ENCODE data around the gene ANXA6.

ANXA6 gene

DNA sequence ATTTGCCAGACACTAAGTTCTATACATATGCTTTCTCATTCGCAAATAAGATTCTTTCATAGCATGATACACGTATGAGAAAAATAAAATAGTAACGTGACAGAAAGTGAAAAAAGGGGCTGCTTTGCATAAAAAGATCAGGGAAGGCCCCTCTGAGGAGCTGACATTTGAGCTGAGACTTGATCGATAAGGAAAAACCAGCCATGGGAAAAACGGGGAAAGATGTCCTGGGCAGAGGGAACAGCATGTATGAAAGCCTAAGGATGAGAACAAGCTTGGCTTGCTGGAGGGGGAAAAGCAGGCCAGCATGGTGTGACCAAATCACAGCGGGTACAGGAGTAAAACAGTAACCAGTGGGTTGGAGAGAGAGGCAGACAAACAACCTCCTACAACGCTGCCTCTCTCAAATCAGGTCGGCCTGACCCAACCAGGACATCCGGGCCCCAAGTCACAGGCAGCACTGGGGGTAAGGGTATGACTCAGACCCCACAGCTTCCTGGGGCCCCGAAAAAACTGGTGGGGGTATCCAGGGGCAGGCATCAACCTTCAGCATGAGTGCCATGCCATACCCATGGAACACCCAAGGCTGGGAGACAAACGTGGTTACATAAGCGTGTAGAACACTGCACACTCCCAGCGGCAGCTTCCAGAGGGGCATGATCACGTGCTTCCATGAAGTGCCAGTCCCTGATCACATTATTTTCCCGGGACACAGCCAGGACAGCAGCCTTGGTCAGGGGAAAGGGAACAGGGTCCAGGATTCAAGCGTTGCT, 78.9 kb downstream of the ANXA6 start:
- no peak for DNase-seq

DNA sequence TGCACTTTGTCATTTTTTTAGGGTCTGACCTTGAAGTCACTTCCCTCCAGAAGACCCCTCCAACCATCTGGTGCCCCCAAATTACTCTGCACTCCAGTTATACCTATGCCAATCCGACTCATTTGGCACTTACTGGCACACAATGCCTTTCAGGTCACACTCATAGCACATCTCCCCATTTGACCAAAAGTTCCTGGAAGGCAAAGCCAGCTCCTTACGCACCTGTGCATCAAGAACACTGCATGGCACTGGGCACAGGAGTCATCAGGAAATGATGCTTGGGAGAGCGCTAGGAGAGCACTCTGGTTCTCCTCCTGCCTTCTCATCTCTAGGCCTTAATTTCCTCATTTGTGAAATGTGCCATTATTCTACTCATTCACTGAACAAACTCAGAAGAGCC, 79.6 kb downstream of the ANXA6 start:
- no peak for DNase-seq

DNA sequence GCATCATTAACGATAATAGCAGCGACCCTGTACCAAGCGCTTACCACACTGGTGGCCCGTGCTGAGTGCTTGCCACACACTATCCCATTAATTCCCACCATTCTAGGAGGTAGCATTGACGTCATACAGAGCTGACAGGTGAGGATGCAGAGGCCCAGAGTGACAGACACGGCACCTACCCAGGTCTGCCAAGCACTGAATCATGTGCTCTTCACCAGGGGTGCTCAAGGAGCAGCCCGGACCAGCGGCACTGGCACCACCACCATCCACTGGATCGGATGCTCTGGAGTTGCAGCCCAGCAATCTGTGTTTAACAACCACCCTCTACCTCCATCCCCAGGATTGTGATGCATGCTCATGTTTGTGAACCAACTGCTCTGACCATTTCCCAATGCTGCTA, 80.2 kb downstream of the ANXA6 start:
- no peak for DNase-seq

DNA sequence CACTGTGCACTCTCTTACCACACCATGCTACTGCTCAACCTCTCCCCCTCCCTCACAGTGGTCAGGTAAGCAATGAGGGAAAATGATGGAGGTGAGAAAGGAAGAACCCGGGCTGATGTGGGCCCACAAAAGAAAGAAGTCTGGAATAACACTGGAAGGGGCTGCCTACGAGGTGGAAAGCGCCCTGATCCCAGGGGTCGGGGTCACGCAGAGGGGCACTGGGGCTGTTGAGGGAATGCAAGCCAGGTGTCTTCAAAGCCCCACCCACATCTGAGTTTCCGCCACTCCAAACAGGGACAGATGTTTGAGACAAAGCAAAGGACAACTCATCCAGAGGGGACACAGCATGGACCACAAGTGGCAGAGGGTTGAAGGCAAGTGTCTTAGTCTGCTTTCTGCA, 81.0 kb downstream of the ANXA6 start:
- DNase-seq: no peak

DNA sequence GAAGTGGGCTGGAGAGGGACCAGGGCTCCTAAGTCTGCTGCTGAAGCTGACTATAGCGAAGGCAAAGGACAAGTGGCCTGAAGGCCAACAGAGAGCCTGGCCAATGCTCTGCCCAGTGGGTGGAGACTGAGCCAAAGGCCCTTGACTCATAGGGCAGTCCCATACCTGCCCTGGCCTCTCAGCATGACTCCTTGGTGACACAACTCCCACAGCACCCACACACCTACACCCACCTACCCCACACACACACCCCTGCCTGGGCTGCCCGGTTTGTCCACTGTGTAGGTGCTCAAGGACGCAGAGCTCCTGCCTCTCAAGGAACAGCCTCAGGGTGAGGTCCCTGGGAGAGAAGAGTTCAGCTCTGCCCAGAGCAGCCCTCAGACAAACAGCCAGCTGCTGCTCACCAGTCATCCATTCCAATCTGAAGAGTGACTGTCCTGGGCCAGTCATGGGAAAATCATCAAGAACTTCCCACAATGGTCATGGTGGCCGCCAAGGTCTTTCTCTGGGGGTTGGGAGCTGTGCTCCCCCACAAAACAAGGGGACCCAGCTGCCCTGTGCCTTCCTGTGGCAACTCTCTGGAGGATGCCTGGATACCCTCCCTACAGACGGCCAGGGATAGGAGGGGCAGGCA, 81.8 kb downstream of the ANXA6 start:
- no peak for DNase-seq

DNA sequence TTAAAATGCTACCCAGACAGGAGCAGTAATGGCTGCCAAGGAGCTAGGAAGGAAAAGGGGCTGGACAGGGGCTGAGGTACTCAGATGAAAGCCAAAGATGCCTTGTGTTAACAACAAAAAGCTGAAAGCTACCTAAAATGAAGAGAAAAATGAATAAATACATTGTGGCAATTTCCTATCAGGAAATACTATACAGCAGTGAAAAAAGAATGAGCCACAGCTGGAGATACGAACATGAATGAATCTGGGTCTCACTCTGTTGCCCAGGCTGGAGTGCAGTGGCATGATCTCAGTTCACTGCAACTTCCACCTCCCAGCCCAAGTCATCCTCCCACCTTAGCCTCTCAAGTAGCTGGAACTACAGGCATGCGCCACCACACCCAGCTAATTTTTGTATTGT, 83.0 kb downstream of the ANXA6 start:
- no peak for DNase-seq

DNA sequence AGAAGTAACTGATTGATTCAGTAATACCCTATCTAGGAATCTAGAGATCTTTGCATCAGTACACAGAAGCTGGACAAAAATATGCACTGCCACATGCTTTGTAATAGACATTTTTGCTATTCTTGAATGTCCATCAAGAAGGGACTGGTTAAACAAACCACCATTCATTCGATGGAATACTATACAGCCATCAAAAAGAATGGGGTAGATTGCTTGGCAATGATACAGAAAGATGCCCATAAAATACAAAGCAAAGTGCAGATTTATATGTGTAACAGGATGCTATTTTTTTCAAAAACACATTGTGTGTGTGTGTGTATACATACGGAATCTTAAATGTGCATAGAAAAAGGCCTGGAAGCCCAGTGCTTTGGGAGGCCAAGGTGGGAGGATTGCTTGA, 84.3 kb downstream of the ANXA6 start:
- DNase-seq: no peak

DNA sequence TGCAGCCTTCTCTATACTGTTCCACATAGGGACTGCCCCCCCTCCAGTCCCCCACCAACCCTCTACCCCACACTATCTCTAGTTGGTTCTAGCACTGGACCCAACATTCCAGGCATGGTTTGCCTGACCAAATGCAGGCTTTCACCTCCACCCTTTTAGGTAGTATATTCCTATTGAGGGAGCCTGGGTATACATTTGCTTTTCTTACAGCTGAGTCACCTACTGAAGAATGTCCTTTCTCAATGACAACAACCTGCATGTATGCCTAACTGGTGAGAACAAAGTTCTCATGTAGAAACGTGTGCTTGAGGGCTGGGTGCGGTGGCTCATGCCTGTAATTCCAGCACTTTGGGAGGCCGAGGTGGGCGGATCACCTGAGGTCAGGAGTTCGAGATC, 85.0 kb downstream of the ANXA6 start:
- DNase-seq: no peak

DNA sequence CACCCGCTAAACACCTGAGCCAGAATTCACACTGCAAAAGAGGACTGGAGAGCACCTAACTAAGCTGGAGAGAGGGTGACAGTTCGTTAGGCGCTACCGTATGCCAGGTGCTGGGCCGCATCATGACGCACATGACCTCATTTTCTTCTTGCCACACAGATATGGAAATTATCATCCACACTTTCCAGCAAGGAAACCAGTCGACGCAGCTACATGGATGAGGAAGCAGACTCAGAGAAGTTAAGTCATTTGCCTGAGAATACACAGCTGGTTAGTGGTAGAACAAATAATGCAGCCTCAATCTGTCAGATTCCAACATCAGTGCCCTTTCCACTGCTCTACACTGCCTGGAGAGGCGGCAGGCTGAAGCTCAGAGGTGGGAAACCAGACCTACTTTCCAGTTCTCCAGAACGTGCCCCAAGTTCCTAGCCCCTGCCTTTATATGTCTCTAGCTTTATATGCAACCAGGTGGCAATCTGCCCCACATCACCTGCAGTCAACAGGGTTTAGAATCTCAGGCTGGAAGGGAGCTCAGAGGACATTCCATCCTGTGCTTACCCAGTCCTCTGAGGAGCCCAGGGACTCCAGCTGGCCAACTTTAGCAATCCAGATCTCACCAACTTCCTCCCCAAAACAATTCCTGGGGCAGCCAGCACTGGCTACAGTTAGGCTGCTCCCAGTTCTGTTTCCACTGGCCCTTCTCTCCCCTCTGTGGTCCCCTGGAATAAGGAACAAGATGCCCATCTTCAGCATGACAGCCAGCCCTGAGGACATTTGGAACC, 85.5 kb downstream of the ANXA6 start:
- no peak for DNase-seq

DNA sequence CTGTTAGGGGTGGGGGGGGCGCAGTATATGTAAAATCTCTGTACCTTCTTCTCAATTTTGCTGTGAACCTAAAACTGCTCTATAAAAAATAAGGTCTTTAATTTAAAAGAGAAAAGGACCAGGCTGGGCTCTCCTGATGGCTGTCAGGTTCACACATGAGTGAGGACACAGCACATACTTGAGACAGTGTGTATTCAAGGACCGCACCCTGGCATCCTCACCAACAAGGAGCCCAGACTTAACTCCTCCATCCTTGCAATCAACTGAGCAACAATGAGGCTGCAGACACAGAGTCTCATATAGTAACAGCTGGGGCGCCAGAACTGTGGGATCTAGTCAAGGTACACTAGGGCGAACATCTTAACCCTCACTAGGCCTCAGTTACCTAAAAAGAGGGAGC, 86.6 kb downstream of the ANXA6 start:
- DNase-seq: no peak

DNA sequence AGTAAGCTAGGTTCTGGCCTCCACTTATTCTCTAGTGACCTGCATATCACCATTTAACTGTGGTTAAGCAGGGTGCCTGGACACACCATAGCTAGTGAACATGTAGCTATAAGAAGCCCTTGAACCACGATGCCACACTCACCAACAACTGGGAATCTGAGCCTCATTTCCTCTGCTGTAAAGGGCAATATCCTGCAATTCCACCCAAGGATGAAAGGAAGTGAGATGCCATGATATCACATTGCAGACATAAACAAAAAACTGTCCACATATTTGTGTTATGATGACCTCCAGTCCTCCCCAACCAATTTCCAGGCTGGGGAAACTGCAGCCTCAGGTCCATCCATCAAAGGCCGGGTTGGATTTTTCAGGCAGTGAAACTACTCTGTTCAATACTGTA, 87.1 kb downstream of the ANXA6 start:
- no peak for DNase-seq

DNA sequence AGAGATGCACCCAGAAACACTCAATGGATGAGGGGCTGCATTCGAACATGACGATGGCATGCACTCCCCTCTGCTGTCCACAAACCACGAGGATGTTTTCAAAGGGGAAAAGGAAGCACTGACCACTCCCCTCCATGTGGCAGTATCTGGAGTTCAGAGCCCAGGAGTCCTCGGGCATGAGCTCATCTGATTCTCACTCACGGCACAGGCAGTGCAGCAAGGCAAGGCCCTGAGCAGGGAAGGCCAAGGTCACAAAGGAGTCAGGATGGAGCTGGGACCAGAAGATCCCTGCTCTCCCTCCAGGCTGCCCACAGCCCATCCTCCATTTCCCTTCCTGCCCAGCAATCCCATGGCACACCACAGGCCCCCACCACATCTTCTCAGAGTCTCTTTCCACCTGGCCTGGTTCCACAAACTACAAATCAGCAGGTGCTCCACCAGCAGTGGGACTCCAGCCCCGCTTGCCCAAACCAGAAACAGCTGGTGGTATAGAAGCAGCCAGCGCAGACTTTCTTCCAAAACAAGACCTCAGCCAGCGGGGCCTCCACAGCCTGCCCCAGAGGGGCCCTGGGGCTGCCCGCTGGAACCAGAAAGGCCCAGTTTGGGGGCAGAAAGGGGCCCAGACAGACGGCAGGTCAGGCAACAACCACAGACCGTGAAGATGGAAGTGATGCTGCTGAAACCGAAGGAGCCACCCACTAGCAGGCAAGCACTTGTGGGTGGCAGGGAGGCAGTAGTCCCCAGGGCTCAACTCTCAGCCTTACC, 89.0 kb downstream of the ANXA6 start:
- no peak for DNase-seq

DNA sequence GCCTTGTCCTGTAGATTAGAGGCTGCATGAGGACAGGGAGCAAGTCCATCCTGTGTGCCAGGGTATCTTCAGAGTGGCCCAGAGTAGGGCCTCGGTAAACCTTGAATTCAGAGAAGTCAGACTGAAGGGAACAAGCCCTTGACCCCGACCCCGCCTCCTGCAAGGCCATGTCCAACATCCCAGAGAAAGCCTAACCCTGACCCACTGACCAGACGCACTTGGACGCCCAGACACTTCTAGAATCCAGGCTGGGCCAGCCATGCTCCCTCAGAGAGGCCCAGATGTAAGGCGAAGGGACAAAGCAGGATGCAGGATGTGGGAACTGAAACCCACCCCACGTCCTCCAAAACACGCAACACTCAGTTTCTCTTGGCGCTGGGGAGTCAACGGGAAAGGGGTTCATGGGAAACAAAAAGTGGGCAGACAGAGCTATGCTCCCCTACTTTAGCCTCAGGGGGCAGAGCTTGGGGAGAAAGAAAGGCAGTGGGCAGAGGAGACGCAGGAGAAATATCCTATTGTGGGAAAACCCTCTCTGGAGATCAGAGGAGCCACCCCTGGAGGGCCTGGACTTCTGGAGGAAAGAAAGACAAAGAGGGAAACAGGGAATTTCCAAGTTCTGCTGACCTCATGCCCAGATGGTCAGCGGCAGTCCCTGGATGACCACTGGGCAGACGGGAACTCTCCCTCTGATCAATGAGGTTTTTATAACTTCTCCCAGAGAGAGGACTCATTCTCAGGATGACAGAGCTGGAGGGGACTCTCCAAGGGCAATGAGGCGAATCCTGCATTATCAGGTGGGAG, 89.7 kb downstream of the ANXA6 start:
- DNase-seq: no peak

DNA sequence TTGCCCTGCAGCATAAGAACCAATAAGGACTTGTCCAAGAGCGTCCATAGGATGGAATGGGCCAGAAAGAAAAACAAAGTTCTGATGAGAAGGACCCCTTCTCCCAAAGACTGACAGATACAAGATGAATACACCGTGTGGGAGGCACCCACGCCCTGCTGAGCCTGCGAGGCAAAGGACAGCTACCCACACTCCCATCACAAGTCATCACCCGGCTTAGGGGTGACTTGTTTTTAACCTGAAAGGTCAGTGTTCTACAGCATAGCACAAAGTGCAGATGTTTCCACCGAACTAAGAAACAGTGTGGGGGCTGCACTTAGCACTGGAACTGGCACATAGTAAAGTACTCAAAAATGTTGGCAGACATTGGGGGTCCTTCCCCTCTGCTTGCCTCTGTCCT, 90.7 kb downstream of the ANXA6 start:
- no peak for DNase-seq

DNA sequence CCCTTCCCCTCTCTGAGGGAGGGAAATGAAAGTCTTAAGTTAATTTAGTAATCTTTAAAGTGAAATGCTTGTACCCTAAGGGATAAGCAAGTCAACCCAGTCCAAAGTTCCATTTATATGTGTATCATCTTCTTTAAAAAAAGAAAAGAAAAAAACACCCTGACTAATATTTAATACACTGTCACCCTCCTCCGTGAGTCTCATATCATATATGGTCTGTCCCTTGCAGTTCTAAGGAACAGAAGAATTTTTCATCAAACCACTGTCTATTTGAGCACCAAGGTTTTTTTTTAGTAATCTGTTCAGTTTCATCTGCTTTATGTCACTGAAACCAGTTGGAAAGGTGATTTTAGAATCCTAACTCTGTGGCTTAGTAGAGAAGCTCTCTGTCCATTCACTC, 92.0 kb downstream of the ANXA6 start:
- DNase-seq: no peak

DNA sequence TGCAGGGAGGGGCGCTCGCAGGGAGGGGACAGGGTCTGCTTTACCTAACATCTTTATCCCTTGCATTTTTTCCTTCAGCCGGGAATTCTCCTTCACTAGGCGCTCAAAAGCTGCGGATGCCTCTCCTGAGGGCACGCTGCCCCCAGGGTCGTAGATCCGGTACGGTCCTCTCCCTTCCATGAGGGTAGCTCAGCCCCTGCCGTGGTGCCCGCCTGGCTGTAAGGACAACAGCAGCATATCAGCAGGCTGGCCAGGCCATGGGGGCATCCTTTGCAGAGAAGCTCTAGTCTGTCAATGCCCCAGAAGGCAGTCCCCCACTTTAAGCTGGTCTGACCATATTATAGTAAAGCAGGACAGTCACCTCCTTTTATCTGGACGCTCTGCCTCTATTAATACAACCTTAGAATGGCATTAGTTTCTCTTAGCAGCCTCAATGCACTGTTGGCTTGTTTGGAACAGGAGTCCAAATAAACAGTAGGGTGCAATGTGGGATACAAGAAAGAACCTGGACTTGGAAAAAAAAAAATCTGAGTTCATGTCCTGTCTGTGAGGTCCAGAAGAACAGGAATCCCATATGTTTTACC, 92.6 kb downstream of the ANXA6 start:
- no peak for DNase-seq

DNA sequence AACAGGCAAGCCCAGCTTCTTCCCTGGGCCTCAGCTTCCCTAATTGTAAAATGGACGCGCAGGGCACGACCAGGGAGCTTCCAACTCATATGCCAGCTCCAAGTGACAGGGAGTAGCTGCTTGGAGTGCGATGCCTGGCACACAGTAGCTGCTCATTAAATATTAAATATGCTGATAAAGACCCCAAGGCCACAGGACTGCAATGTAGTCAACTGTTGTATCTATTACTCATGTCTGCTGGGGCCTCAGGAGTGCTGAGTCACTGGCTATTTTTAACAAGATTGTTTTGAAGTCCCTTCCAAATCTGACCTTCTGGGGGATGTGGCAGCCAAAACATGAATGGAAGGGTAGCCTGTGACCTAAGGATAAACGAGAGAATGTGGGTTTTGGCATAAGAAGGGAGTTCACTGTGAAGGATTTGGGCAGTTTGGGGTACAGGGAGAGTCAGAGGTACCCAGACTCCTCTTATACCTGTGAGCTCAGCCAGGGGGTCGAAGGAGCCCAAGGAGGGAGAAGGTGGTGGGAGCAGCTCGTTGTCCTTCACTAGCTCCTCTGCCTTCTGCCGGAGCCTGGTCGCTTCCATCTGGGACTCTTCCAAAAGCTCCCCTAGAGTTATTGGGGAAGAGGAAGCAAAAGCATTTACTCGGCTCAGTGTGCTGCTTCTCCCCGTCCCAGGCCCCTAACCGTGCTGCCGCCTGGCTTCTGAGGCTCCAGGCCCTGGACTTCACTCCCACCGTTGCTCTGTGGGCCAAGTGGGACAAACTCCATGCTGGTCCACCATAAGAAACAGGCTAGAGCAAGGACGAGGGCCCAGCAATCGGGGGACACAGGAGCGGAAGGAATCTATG, 94.2 kb downstream of the ANXA6 start:
- DNase-seq: no peak

DNA sequence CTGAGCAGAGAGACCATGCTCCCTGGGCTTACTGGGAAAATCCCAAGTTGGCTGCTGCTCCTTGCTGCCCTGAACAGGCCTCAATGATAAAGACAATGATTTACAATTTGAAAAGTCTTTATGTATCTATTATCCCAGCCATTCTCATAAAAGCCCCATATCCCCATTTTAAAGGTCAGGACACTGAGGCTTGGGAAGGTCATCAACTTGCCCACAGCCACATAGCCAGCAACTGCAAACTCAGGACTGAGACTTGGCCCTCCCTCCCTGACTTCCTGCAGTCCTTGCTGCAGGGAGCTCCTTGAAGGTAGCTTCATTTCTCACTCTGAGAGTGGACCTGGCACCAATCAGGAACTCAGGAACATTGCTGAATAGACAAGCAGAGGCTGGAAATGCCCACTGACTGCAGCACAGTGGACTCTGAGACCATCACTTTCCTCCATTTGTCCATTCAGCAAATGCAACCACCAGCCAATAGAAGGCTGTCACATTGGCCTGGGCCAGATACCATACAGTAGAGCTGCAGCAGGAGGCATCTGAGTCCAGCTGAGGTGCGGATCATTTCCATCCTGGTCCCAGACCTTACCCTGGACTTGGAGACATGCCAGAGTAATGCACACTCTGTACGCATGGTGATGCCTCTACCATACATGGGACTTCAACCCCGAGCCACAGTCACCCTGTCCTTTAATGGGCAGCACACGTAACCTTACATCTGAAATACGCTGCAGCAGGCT, 95.0 kb downstream of the ANXA6 start:
- DNase-seq: no peak

DNA sequence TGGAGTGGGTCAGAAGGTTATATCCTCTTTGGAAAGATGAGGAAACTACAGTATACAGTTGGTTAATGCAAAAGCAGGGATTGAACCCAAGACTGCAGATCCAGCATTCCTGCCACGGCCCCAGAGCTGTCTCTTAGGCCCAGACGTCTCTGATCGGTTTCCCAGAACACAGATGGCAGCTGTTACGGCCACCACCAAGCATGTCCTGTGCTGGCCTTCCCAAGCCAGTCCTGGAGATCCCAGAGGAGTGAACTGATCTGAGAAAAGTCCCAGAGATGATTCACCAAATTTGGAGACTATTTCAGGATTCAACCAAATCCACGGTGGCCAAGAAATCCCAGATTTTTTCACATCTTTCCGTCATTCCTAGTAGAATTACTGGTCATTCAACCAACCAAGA, 96.8 kb downstream of the ANXA6 start:
- DNase-seq: no peak

DNA sequence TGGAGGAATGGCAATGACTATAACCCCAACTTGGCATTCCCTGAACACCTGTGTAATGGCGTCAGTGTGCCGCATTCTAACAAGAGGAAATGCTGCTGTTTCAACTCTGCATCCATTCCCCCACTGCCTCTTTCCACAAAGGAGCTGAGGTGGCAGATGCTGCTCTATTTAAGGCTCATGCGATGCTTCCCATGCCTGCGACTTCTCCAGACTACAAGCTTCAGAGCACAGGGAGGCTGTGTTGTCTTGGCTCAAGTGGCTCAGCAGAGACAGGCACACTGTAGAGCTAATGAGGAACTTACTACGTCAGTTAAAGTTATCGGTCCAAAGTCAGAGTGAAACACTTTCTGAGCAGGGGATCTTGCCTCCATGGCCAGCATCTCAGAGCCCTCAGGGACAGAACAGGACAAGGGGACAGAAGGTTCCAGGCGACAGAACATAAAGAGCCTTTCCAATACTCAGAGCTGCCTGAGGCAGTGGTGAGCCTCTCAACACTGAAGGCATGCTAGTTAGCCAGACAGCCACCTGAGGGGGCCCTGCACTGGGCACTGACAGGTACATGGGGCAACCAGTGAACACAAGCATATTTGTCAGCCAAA, 98.6 kb downstream of the ANXA6 start:
- DNase-seq: no peak
